ENCODE data around the gene GK2.

Gene GK2

DNA sequence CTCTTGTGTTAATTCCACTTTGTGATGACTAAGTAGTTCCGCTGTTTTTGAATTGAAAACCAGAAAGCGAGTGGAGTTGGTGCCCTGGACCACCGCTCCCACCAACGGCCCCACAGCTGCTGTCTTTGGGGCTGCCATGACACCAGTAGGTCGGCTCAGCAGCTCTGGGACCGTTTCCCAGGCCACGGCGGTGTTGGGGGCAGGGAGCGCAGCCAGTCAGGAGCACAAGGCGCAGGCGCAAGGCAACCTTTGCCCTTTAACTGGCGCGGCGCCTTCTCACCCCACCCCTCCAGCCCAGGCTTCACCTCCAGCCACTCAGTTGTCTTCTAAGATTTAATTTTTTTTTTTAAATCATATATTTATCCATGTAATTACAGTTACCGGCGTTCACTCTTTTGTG lies at the start of gene GK2:
Gene GK2 (minus strand): TSS at position 166 of the 400 bp plus-strand sequence. CDS start 28 bp downstream, at position 138.
- DNase-seq (ENCODE audit: low read depth in 2 of 2) = no peak

DNA sequence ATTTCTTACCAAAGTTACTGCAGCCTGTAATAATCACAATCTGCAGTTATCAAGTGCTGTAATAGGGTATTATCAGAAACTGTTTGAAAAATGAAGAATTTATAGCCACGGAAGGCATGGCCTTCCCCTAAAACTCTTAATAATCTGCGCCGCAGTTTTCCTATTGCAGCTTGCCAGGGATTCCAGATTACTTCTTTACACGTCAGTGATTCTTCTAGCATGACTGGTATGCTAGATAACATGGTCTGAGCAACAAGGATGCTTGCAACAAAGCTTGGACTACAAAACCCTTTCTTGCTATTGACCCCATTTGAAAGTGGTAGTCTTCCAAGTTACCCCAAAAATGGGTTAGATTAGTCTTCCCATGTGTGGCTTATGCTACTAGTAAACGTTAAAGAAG lies 47.2 kb upstream of the GK2 start:
- DNase-seq (ENCODE audit: low read depth in 2 of 2) = no peak

DNA sequence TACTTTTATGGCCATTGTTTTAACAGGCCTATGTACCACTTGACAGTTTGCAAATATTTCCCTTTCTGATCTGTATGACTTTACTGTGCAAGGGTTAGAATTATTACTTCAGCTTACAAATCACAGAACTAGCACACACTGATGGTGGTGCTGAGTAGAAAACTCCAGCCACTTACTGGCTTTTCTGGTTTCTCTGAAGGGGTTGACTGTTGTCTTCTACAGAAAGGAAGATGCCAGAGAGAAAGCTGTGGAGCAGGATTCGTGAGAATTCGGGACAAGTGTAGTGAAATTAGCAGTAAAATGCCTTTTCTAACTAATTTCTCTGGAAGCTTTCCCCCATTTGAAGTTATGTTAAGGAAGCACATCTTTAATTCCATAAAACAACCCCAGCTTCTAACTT lies 46.6 kb upstream of the GK2 start:
- no peak for DNase-seq (ENCODE audit: low read depth in 2 of 2)

DNA sequence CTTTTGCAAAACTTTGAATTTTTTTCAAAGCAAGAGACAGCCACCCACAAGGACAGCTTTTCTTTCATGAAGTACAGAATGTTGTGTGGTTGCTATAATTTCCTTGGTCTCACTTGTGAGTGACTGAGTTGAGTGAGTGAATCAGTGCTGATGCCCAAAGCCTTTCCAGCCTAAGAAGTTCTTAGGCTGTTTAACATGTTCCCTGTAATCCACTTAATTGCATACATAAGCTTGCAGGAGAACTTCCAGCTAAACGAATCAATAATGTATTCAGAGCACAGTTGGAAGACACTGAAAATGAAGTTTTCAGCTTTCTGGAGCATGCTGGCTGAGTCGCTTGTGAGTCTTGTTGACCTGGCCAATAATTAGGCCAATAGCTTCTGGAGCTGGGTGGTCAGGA lies 42.0 kb upstream of the GK2 start:
- no peak for DNase-seq (ENCODE audit: low read depth in 2 of 2)

DNA sequence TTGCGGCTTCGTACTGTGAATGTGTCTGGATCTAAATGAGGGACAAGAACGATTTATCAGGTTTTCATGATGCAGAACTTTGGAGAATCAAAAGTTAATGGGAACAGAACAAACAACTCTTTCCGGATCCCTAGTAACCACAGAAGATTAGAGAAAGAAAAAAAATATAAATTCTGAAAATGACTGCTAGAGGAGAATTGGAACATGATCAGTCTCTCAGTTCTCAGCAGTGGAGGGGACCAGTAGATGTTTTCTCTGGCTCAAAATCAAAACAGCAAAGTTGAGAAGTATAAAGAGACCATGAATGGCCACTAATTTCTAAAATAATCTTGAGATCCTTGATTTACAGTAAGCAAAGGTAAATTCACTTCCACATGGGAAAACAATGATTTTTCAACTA lies 38.1 kb upstream of the GK2 start:
- DNase-seq (ENCODE audit: low read depth in 2 of 2) = no peak

DNA sequence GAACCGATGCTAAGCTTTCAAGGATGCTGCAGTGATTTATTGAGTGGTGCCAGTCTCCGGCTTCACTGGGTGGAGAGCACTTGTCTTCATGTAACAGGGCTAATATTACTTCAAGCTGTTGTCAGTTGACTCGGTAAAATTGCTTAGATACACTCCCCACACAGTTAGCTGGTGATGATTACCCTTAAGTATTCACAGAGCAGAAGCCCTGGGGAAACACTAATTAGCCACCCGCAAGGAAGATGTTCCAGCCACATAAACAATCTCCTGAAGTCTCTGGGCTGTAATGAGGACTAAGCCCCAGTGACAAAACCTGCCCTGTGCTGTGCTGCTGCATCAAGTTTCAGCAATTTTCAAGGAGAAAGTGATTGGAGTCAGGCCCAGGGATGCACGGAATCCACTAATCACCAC lies 37.3 kb upstream of the GK2 start:
- no peak for DNase-seq (ENCODE audit: low read depth in 2 of 2)

DNA sequence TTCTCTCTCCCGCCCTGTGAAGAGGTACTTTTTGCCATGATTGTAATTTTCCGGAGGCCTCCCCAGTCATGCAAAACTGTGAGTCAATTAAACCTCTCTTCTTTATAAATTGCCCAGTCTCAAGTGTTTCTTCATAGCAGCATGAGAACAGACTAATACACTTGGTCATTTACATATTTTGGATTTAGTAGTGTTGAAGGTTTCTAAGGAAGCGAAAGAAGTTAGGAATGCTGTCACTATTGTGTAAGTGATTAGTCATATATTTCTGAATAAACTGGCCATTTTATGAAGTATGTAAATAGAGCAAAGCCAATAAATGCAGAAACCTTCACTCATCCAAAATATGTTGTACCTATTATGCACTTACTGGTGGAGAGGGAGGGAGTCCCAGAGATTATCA lies 34.4 kb upstream of the GK2 start:
- DNase-seq (ENCODE audit: low read depth in 2 of 2) = no peak

DNA sequence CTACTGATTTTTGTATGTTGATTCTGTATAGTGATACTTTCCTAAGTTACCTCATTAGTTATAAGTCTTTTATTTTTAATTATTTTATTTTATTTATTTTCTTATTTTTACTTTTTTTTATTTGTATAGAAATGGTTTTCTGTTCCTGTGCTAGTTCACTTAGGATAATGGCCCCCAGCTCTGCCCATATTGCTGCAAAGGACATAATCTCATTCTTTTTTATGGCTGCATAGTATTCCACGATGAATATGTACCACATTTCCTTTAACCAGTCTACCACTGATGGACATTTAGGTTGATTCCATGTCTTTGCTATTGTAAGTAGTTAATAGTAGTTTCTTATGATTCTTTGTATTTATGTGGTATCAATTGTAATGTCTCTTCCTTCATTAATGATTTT lies 31.5 kb upstream of the GK2 start:
- DNase-seq (ENCODE audit: low read depth in 2 of 2) = no peak

DNA sequence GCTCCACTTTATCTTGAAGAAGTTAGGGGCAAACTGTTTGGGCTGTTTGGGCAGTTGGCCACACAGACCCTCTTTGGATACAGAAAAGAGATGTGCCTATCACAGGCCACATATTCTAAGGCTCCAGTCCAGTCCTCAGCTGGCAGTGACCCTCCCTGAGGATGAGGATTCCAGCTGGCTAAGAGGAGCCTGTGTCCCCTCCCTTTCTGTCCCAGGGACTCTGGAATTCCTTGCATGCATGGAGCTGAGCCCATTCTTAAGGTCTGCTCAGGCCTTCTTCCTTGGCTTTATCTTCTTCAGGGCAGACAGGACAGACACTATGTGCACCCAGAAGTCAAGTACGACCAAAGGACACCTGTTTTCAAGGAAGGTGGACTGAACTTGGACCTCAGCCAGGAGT lies 23.8 kb upstream of the GK2 start:
- DNase-seq (ENCODE audit: low read depth in 2 of 2) = no peak

DNA sequence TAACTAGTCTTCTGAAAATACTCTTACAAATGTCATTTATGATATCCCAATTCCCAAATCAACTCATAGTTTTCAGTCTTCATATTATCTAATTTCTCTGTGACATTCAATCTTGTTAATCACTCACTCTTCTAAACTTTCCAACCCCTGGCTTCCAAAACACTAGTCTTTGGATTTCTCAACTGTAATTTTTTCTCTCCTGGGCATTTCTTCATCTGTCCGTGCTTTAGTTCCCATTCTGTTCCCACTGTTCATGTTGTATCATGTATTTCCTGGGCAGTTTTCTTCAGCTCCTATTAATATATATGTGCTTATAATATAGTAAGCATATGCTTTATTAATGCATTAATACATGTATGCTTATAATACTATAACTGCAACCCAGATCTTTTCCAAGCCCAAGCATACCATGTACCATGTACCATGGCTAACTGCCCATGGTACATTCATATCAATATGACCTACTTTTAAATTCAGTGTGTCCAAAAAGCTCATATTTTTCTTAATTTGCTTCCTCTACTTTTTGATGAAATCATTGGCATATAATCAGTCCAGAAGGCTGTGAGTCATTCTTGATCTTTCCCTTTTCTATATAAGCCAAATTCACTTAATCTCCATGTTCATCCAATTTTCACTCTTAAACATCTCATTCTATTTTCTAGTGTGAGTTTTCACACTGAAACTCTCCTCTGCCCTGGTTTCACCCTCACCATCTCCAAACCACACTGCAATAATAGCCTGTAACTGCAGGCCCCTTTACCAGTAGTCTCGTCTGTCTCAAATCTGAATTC lies 21.3 kb upstream of the GK2 start:
- no peak for DNase-seq (ENCODE audit: low read depth in 2 of 2)

DNA sequence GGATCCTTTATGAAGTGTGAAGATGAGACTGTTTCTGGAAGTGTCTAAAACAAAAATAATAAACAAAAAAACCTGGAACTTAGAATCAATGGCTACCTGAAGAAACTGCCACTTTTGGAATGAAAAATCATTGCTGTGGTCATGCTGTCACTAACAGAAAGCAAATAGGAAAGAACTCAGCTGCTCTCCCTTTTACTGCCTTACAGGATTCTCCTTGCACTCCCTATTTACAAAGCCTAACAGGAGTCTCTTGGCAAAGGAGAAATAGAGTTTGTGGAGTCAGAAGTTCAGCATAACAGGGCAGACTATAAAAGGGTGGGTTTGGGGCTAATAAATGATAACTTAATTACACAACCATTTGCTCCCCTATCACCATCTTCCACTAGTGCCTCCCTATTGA lies 19.0 kb upstream of the GK2 start:
- DNase-seq (ENCODE audit: low read depth in 2 of 2) = no peak

DNA sequence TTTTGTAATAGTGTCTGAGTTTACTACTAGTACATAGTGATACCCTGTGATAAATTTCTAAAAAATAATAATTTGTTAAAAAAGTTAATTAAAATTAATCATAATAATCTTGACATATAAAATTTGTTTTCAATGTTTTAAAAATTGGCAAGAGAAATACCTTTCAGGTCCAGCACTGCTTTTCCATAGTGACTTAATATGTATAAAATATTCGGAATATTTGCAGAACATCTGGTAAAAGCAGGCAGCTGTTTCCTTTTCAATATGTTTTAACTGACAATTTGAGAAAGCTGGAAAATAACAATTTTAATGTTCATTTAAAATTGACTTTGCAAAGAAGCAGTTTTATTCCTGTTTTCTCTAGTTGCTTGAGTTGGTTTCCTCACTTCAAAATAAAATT lies 17.6 kb upstream of the GK2 start:
- DNase-seq (ENCODE audit: low read depth in 2 of 2) = no peak

DNA sequence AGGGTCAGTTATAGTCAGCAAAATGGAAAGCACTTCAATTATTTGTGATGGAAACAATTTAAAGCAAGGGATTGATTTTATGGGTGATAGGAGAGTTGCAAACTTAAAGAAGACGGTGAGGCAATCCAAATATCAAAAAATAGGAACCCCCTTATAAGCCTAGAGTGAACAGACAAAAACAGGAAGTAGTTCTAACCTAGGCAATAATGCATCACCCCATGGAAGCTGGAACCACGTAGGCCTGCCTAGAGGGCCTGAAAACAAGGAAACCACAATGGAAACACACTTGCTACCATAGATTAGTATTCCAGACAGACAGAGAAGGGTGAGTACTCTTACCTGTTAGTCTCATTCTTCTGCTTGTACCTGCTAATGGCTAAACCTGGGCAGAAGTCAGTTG lies 13.5 kb upstream of the GK2 start:
- no peak for DNase-seq (ENCODE audit: low read depth in 2 of 2)

DNA sequence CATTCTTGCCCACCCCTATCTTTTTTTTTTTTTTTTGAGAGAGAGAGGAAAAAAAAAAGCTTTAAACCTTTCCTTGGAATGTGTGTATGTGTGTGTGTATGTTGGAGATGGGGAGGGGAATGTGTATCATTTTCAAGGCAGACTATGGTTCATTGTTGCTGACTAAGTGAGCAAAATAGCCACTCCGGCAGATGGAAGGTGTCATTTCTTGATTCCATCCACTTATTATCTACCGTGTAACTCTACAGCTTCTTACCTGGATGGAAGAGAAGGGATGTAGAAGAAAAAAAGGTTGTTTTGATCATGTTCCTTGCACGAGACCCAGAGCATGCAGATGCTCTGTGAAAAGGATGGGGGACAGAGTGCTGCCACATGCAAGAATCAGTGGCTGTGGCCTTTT lies 5.9 kb upstream of the GK2 start:
- no peak for DNase-seq (ENCODE audit: low read depth in 2 of 2)

DNA sequence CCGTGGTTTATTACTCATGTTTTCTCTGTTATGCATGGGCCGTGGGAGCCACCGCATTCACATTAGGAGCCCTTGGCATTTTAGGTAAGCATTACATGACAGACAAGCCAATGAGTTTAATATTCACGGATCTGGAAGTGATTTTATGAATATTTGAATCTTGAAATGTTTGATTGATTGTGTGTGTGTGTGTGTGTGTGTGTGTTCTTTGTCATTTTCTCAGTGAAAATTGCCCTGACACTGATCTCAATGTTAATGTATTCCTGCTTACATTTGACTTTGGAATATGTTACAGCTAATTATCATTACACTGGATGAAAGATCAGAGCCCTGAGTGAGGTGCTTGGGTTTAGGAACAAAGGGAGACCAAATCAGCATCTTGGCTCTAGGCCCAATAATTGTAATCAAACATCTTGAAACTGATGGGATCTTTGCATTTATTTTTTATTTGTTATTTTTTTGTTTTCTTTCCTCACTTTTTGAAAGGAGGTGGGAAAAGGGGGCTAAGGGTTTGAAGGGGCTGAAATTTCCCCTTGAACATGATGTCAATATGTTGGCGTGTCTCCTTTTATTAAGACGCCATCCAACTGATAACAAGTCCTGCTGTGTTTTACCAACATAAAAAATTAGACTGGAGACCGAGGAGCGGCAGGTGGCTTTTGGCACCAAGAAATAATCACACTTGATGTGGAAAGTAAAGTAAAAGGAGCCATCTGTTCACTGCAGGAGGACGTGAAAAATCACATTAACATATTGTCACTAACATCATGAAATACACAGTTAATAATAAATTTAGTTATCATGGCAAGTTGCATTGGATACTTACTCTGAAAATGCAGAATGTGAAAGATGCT lies 5.2 kb upstream of the GK2 start:
- DNase-seq (ENCODE audit: low read depth in 2 of 2) = no peak

DNA sequence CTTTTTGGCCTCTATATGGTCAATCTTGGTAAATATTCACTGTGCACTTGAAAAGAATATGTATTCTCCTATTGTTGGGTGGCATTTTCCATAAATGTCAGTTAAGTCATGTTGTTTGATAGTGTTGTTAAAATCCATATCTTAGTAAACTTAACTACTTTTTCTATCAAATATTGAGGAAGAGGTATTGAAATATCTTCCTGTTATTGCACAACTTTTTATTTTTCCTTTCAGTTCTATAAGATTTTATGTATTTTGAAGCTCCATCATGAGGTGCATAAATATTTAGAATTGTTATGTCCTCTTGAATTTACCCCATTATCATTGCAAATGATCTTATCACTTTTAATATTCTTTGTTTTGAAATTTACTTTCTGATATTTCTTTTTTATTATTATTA lies 3.4 kb downstream of the GK2 start:
- no peak for DNase-seq (ENCODE audit: low read depth in 2 of 2)

DNA sequence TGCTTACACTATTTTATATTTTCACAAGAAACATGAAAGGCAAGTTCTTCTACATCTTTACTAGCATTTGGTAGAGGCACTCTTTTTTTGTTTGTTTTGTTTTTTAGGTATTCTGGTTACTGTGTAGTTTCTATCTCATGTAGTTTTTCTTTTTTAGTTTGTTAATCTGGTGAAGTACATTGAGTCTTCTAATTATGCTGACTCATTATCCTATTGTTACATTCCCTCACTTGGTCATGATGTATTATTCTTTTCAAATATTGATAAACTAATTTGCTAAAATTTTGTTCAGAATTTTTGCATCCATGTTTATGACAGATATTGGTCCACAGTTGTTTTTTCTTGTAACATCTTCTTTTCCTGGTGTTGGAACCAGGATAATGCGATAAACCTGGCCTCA lies 4.7 kb downstream of the GK2 start:
- DNase-seq (ENCODE audit: low read depth in 2 of 2) = no peak

DNA sequence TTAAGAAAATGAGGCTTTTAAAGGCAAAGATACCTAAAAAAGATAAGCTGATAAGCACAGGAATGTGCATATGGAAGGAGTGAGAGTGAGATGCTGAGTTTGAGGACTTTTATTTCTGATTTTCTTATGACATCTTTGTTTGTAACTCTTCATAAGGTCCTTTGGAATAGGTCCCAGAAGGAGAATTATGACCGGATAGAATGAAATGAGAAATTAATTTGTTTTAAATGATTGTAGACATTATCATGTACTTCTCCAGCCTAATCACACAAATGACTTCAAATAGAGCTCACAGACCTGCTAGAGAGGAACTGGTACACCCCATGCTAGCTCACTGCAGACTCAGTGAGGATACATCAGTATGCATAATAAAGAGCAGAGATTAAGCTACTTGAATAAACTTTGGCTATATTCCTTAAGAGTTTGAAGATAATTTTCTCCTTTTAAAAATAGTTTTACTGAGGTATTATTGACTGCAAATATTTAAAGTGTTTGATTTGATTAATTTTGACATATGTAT lies 5.6 kb downstream of the GK2 start:
- DNase-seq (ENCODE audit: low read depth in 2 of 2) = no peak

DNA sequence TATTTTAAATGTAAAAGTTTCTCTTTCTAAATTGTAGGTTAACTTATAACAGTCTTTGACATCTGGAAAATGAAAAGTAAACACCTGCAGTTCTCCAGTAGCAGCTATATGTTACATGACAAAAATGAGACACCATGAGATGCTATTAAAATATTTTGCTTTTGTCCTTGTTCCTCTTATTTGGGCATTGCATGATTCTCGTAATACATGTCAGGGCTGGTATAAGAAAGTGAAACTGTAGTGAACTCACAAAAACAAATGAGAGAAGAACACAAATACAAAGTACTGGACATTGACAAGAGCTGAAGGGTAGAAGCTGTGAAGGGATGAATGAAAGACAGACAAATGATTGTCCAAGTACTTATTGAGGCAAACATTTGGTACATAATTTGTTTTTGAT lies 9.0 kb downstream of the GK2 start:
- no peak for DNase-seq (ENCODE audit: low read depth in 2 of 2)

DNA sequence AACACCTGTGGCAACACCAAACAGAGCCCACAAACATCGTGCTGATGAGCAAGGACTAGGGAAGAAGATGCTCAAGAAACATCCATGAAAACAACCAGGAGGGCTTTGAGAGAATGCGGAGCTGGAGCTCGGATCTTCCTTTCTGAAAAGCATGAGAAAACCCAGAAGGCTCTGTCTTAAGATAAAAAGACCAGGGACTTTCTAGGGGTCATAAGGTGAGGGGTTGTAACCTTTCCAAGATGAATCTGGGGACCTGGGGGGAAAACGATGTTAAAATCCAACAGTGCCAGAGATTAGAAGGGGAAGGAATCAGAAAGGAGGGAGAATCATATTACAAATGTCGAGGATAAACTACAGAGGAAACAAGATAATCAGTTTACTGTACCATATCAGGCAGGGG lies 10.1 kb downstream of the GK2 start:
- no peak for DNase-seq (ENCODE audit: low read depth in 2 of 2)

DNA sequence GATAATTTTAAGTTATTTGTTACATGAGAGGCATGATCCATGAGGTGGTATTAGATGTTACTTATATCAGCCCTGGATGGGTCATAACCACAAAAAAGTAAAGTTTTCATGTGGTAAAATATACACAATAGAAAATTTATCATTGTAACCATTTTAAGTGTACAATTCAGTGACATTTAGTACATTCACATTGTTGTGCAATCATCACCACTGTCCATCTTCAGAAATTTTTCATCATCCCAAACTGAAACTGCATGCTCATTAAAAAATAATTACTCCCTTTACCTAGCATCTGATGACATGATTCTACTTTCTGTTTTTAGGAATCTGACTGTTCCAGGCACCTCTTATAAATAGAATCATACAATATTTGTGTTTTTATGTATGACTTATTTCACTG lies 11.2 kb downstream of the GK2 start:
- no peak for DNase-seq (ENCODE audit: low read depth in 2 of 2)

DNA sequence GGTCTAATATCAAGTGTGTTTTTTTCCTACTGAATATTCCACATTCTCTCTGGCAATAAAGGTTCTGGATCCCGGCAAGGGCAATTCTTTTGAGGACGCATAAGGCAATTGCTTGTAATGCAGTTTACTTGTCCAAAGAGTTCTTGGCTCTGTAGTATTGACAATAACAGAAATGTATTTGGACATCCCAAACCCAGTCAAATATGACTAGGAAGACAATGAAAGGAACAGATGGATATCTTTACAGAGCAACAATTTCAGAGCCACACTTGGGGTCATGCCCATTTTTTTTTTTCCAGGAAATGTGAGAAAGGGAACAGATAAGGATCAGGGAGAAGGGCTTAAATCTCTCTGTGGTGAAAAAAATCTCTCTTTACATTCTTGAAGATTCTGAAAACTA lies 12.2 kb downstream of the GK2 start:
- no peak for DNase-seq (ENCODE audit: low read depth in 2 of 2)

DNA sequence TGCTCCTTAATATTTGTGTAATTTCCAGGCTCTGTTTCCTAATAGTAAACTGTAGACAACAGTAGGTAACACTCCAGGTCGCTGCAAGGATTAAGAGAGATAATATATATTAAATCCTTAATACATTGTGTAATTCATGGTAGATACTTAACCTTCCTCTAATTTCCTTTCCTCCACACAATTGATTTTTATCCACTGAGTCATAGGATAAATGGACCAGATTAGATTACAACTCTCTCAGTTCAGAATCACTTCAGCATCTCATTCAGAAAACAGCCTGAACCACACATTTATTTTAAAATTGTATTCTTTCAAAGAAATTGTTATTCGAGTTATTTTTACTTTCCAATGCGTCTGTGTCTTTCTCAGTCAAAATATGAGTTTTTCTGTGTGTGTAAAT lies 17.1 kb downstream of the GK2 start:
- no peak for DNase-seq (ENCODE audit: low read depth in 2 of 2)
